GM12891 (cell line): ENCODE results near the gene AXIN2.

Experiments used
- PAX5 ChIP-seq: IDR thresholded peaks from 2 replicates; pipeline ENCODE4 v1.6.1; 2011; ENCODE audit warnings: low read length, moderate library complexity, mild to moderate bottlenecking; ENCODE audit not compliant: insufficient read depth, severe bottlenecking
- POLR2A ChIP-seq: IDR thresholded peaks from 2 replicates; pipeline ENCODE4 v1.6.1; 2011; ENCODE audit warnings: low read depth, low read length, control low read depth
- POLR2AphosphoS5 ChIP-seq: IDR thresholded peaks from 2 replicates; pipeline ENCODE4 v1.6.1; 2011; ENCODE audit warnings: low read depth, low read length, control low read depth
- POU2F2 ChIP-seq: IDR thresholded peaks from 2 replicates; pipeline ENCODE4 v1.6.1; 2011; ENCODE audit warnings: low read depth, mild to moderate bottlenecking, control low read depth, low read length, moderate library complexity
- SPI1 ChIP-seq: IDR thresholded peaks from 2 replicates; pipeline ENCODE4 v1.6.1; 2011; ENCODE audit warnings: low read depth, low read length, control low read depth
- TAF1 ChIP-seq: IDR thresholded peaks from 2 replicates; pipeline ENCODE4 v1.6.1; 2011; ENCODE audit warnings: low read depth, low read length, control low read depth

DNA sequence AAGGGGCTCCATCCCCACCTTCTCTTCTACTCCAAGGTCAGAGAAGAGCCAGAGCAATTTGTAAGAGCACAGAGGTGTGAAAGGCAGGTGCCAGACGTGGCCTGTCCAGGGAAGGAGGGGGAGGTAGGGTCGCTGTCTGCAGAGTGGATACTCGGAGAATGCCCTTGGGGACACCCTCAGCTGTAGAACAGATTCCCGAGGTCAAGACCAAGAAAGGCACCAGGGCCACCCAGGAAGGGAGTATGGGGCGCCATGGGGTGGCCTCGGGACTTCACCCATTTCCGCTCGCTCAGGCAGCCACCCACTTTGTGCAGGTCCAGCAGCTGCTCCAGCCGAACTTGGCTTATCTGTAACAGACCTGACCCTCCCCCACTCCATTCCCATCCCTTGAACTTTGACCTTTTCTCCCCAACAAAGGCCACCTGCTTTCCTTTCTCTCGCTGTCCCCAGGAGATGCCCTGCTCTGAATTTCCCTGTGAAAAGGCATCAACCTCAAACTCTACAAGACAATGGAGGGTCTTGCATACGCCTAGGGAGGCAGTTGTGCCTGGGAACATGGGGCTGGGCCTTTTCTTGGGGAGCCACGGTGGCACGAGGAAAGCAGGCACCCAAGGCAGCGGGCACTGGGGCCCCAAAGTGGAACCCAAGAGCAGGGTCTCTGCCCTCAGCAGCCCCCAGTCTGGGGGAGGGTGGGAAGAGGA is 11.3 kb upstream of the AXIN2 start:
- TF ChIP-seq TAF1 (no peak), POLR2A (no peak), POLR2AphosphoS5 (no peak), SPI1 (no peak), PAX5 (no peak), POU2F2 (no peak)
